ENCODE data around the gene UXS1.

UXS1 gene

DNA sequence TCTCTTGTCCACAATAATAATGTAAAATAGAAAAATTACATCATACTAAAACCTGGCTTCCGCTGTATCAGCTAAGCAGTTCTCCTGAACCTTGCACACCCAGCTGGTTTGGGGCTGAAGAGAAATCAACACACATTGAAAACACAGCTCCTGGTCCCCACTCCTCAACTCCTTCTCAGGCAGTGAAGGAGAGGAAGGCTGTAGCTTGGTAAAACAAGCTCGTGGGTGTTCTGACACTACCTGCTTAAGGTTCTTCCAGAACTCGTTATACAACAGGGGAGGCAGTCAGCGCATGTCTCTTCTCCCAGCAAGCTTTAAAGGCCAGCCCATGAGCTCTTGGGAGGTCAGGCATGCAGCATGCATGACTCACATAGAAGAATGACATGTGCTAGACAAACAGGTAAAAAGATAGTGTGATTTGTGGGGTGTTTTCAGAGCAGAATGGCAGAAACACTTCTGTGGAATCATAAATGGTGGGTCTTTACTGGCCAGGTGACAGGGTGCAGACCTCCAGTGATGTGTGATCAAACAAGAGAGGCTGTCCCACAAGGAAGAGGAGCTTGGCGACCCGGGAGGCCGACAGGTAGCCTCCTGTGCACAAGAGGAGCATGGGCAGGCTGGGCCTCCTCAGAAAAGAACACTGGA is 69.1 kb downstream of the UXS1 start:
- no peaks in the 10 kb centered on the region for H3K27me3 ChIP-seq (ENCODE audit: control insufficient read depth, insufficient read depth, low read length)
- no peak overlapping the region for H3K4me3 ChIP-seq (ENCODE audit: low read length)
- DNase-seq (ENCODE audit: low read depth, low spot score) = no peak
- H3K4me1 ChIP-seq (ENCODE audit: control insufficient read depth, insufficient read depth, low read length) = peaks cover under 1% of the 10 kb centered on the region; the same call in 1 of the 2 replicates
- H3K36me3 ChIP-seq (ENCODE audit: control insufficient read depth, insufficient read depth, low read length) = peaks cover 9% of the 10 kb centered on the region; the same call in 1 of the 2 replicates
- H3K9me3 ChIP-seq (ENCODE audit: control insufficient read depth, insufficient read depth, low read length) = no peaks in the 10 kb centered on the region
- H3K27ac ChIP-seq (ENCODE audit: low read length) = no peak overlapping the region
- WGBS (ENCODE audit: insufficient coverage, insufficient read length) = no CpG with 5 or more reads among the region's 7 CpGs

DNA sequence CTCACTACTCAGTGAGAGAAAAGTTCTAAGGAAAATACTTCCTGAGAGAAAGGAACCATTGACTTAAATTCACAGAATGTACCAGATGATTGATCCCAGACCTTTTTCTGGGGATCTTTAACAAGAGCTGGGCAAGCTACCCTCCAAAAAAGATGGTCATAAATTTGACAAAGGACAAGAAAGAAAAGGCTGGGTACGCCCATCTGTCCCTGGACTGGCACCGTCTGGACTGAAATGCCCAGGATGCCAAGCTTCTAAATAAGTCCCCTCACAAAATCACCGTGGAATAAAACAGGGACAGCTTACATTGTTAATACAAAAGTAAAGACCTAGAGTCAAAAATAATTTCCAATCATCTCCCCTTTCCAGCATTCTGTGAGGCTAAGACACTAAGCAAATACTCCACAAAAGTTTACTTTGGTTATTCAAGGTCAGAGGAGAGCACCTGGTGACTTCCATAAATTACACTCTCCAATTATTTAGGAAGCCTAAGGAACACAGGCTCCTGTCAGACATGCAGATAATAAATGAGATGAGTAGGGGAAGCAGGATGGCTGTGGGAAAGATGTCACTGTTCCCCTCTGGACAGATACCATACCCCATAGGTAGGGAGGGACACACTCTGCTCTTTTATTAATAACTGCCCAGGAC is 69.9 kb downstream of the UXS1 start:
- DNase-seq (ENCODE audit: low read depth, low spot score) = no peak
- H3K4me1 ChIP-seq (ENCODE audit: control insufficient read depth, insufficient read depth, low read length) = 0 out of 2 replicates have a peak, but pooled peaks cover 1% of the 10 kb centered on the region
- no peak overlapping the region for H3K4me3 ChIP-seq (ENCODE audit: low read length)
- no peak overlapping the region for H3K27ac ChIP-seq (ENCODE audit: low read length)
- no peaks in the 10 kb centered on the region for H3K27me3 ChIP-seq (ENCODE audit: control insufficient read depth, insufficient read depth, low read length)
- no peaks in the 10 kb centered on the region for H3K9me3 ChIP-seq (ENCODE audit: control insufficient read depth, insufficient read depth, low read length)
- no CpG with 5 or more reads among the region's 3 CpGs for WGBS (ENCODE audit: insufficient coverage, insufficient read length)
- H3K36me3 ChIP-seq (ENCODE audit: control insufficient read depth, insufficient read depth, low read length) = peaks cover 9% of the 10 kb centered on the region; the same call in 1 of the 2 replicates

DNA sequence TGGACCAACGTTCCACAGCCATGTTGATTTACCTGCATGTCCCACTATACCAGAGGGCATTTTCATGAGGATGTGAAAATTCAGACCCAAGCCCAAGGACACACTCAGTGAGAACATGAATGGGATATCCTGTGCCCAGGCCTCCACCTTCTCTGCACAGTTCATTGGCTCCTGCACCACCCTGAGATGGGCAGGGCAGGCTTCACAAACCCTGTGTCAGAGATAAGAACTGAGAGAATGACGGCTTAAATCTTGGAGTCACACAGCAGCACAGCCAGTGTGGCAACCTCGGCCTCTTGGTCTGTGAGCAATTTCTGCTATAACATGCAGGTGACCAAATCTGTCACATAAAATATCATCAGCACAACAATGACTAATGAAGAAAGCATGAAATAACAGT is 71.9 kb downstream of the UXS1 start:
- no CpG with 5 or more reads among the region's 3 CpGs for WGBS (ENCODE audit: insufficient coverage, insufficient read length)
- H3K36me3 ChIP-seq (ENCODE audit: control insufficient read depth, insufficient read depth, low read length) = peaks cover 6% of the 10 kb centered on the region; the same call in 1 of the 2 replicates

DNA sequence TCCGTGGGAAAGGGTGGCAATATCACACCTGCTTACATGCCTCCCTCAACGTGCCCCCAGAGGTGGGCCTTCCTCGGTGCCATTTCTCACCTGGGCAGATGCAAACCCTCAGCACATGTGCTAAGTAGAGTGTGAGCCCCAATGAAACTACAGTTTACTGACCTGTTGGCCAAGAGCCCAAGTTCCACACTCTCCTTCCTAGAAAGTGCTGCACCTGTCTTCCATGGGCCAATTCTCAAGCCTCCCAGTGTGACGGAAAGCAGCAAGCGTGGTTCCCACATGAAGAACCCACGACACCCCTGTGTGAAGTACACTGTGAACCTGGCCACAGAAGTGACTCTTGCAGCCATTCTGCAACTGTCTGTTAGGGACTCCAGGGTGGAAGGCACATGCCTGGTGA is 73.7 kb downstream of the UXS1 start:
- Histone ChIP-seq H3K9me3 (ENCODE audit: control insufficient read depth, insufficient read depth, low read length) (no peaks in the 10 kb centered on the region), H3K36me3 (ENCODE audit: control insufficient read depth, insufficient read depth, low read length) (peaks cover 6% of the 10 kb centered on the region; the same call in 1 of the 2 replicates), H3K27ac (ENCODE audit: low read length) (no peak overlapping the region), H3K27me3 (ENCODE audit: control insufficient read depth, insufficient read depth, low read length) (no peaks in the 10 kb centered on the region), H3K4me3 (ENCODE audit: low read length) (no peak overlapping the region), H3K4me1 (ENCODE audit: control insufficient read depth, insufficient read depth, low read length) (peaks cover 7% of the 10 kb centered on the region)
- no peak for DNase-seq (ENCODE audit: low read depth, low spot score)
- WGBS (ENCODE audit: insufficient coverage, insufficient read length) = no CpG with 5 or more reads among the region's 6 CpGs

More for the DNA sequence above, 71.9 kb downstream of the UXS1 start:
- no peak overlapping the region for H3K4me3 ChIP-seq (ENCODE audit: low read length)
- H3K4me1 ChIP-seq (ENCODE audit: control insufficient read depth, insufficient read depth, low read length) = peaks cover 7% of the 10 kb centered on the region
- DNase-seq (ENCODE audit: low read depth, low spot score) = no peak
- H3K27ac ChIP-seq (ENCODE audit: low read length) = no peak overlapping the region
- H3K9me3 ChIP-seq (ENCODE audit: control insufficient read depth, insufficient read depth, low read length) = no peaks in the 10 kb centered on the region
- H3K27me3 ChIP-seq (ENCODE audit: control insufficient read depth, insufficient read depth, low read length) = no peaks in the 10 kb centered on the region

DNA sequence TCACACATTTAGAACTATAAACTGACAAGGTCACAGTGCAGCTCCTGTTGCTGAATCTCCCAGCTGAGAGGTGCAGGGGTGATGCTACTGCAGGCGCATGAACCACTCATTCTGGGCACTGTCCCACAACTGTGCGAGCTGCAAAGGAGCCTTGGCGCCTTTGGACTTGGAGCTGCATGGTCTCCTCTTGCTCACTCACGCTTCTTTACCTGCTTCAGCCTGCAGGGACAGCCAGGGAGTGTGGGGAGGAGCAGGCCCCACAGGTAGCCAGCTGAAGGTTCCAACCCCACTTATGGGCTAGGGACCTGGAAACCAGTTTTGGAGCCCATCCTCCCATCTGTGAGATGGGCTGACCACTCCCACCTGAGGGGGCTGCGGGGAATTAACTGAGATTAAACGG is 75.0 kb downstream of the UXS1 start:
- Histone ChIP-seq H3K4me3 (ENCODE audit: low read length) (no peak overlapping the region), H3K36me3 (ENCODE audit: control insufficient read depth, insufficient read depth, low read length) (peaks cover 6% of the 10 kb centered on the region; the same call in 1 of the 2 replicates)
- no CpG with 5 or more reads among the region's 6 CpGs for WGBS (ENCODE audit: insufficient coverage, insufficient read length)

DNA sequence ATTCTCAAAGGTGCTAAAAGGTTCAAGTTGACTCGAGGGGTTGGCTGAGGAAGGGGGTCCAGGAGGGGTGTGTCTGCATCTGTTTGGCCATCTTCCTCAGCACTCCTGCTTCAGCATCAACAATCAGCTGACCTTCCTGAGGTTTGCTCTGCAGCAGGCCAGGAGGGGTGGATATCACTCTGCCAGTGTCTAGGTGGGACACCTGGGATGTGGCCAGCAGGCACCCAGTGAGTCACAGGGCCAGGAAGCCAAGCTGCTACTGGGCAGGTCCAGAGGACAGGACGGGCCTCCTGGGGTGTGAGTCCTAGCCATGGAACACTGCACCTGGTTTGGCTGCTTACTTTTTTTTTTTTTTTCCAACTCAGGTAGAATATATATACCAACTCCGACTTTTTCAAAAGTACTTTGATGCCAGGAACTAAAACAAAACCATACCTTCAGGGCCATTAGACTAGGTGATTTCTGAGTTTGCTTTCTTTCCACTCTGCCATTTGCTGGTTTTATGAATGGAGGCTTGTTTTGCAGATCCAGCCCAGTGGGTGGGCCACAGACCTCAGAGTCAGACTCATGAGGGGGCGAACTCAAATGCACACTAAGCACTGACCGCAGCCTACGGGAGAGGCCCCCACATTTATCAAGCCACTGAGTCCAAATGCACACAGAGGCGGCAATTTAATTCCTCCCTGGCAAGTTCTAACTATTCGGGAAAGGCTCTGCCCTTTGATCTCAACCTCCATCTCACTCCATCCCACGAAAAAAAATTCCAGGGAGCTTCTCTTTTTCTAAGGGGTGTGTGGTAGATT is 76.0 kb downstream of the UXS1 start:
- H3K4me3 ChIP-seq (ENCODE audit: low read length) = no peak overlapping the region
- no peak overlapping the region for H3K27ac ChIP-seq (ENCODE audit: low read length)
- DNase-seq (ENCODE audit: low read depth, low spot score) = no peak
- H3K4me1 ChIP-seq (ENCODE audit: control insufficient read depth, insufficient read depth, low read length) = peaks cover 7% of the 10 kb centered on the region
- no peaks in the 10 kb centered on the region for H3K9me3 ChIP-seq (ENCODE audit: control insufficient read depth, insufficient read depth, low read length)
- no peaks in the 10 kb centered on the region for H3K27me3 ChIP-seq (ENCODE audit: control insufficient read depth, insufficient read depth, low read length)
- peaks cover 6% of the 10 kb centered on the region; the same call in 1 of the 2 replicates for H3K36me3 ChIP-seq (ENCODE audit: control insufficient read depth, insufficient read depth, low read length)
- WGBS (ENCODE audit: insufficient coverage, insufficient read length) = no CpG with 5 or more reads among the region's 9 CpGs

More for the DNA sequence above, 75.0 kb downstream of the UXS1 start:
- H3K9me3 ChIP-seq (ENCODE audit: control insufficient read depth, insufficient read depth, low read length) = no peaks in the 10 kb centered on the region
- peaks cover 7% of the 10 kb centered on the region for H3K4me1 ChIP-seq (ENCODE audit: control insufficient read depth, insufficient read depth, low read length)
- no peaks in the 10 kb centered on the region for H3K27me3 ChIP-seq (ENCODE audit: control insufficient read depth, insufficient read depth, low read length)
- H3K27ac ChIP-seq (ENCODE audit: low read length) = no peak overlapping the region
- no peak for DNase-seq (ENCODE audit: low read depth, low spot score)

DNA sequence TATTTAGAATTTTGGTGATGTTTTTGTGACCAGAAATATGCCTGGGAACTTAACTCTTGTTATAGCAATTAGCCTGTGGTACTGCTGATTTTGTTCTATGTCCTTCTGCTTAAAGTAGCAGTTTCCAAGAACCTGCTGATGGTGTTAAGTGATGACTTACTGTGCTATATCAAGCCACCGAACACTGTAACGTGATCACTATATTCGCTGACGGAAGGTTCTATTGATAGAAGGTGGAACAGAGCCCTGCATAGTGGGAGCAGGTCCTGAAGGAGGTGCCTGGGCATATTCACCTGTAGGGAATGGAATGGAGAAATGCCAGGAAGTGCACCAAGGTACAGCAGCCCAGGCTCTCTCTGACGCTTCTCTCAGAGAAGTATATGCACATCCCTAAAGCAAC is 76.8 kb downstream of the UXS1 start:
- H3K27ac ChIP-seq (ENCODE audit: low read length) = no peak overlapping the region
- no peak for DNase-seq (ENCODE audit: low read depth, low spot score)
- no peaks in the 10 kb centered on the region for H3K9me3 ChIP-seq (ENCODE audit: control insufficient read depth, insufficient read depth, low read length)
- no CpG with 5 or more reads among the region's 5 CpGs for WGBS (ENCODE audit: insufficient coverage, insufficient read length)
- peaks cover 7% of the 10 kb centered on the region for H3K4me1 ChIP-seq (ENCODE audit: control insufficient read depth, insufficient read depth, low read length)
- H3K27me3 ChIP-seq (ENCODE audit: control insufficient read depth, insufficient read depth, low read length) = no peaks in the 10 kb centered on the region
- H3K4me3 ChIP-seq (ENCODE audit: low read length) = no peak overlapping the region
- peaks cover 10% of the 10 kb centered on the region; the same call in 1 of the 2 replicates for H3K36me3 ChIP-seq (ENCODE audit: control insufficient read depth, insufficient read depth, low read length)

DNA sequence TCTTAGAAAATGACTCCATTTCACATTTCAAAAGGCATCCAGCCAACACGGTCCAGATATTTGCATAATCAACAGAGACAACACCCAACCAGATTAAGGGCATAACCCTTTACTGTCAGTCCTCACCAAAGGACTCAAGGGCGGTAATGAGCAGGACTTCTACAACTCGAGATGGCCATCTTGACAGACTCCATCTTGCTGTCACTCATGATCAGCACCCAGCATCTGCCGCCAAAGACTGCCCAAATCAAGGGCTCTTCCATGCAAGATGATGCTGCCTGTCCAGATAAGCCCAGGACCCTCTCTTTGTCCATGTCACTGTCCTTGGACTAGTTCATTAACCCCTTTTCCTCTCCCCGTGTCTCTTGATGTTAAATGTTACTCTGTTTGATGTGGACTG is 77.9 kb downstream of the UXS1 start:
- H3K36me3 ChIP-seq (ENCODE audit: control insufficient read depth, insufficient read depth, low read length) = peaks cover 11% of the 10 kb centered on the region; the same call in 1 of the 2 replicates
- H3K9me3 ChIP-seq (ENCODE audit: control insufficient read depth, insufficient read depth, low read length) = no peaks in the 10 kb centered on the region
- no CpG with 5 or more reads among the region's 5 CpGs for WGBS (ENCODE audit: insufficient coverage, insufficient read length)

DNA sequence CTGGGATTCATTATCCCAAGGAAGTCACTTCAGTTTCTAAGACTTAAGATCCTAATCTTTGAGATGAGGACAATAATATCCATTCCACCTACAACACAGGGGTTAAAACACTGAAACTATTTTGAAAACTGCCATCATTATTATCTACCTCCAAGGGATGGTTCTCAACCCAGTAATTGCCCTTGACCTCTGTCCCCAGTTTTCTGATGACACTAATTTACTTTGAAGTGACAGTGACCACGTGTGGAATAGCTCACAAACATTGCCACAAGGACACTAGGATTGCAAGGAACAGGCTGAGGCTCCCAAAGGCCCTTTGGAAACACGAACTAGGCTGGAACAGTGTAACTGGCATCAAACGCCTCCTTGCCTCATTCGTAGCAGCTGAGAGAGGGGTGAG is 78.4 kb downstream of the UXS1 start:
- Histone ChIP-seq H3K27ac (ENCODE audit: low read length) (no peak overlapping the region), H3K36me3 (ENCODE audit: control insufficient read depth, insufficient read depth, low read length) (peaks cover 14% of the 10 kb centered on the region; the same call in 1 of the 2 replicates), H3K9me3 (ENCODE audit: control insufficient read depth, insufficient read depth, low read length) (no peaks in the 10 kb centered on the region), H3K4me3 (ENCODE audit: low read length) (no peak overlapping the region), H3K27me3 (ENCODE audit: control insufficient read depth, insufficient read depth, low read length) (no peaks in the 10 kb centered on the region), H3K4me1 (ENCODE audit: control insufficient read depth, insufficient read depth, low read length) (peaks cover 7% of the 10 kb centered on the region)
- DNase-seq (ENCODE audit: low read depth, low spot score) = no peak
- WGBS (ENCODE audit: insufficient coverage, insufficient read length) = no CpG with 5 or more reads among the region's 4 CpGs

More for the DNA sequence above, 77.9 kb downstream of the UXS1 start:
- H3K4me3 ChIP-seq (ENCODE audit: low read length) = no peak overlapping the region
- peaks cover 7% of the 10 kb centered on the region for H3K4me1 ChIP-seq (ENCODE audit: control insufficient read depth, insufficient read depth, low read length)
- H3K27ac ChIP-seq (ENCODE audit: low read length) = no peak overlapping the region
- H3K27me3 ChIP-seq (ENCODE audit: control insufficient read depth, insufficient read depth, low read length) = no peaks in the 10 kb centered on the region
- DNase-seq (ENCODE audit: low read depth, low spot score) = no peak

DNA sequence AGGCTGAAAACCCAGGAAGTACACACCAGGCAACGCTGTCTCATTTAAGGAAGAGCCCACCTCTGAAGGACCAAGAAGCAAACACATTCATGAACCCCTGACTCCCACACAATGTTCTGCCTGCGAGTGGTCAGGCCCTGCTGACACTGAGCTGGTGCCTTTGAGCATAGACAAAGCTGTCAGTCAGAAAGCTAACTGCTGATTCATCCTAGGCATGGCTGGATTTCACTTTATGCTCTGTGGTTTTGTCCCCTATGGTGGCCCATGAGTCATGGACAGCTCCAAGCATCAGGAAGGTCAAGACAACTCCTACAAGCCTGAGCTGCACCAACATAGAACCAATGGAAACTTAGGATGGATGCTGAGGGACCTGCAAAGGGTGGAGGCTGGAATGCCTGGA is 78.9 kb downstream of the UXS1 start:
- H3K4me3 ChIP-seq (ENCODE audit: low read length) = no peak overlapping the region
- no peaks in the 10 kb centered on the region for H3K27me3 ChIP-seq (ENCODE audit: control insufficient read depth, insufficient read depth, low read length)
- peaks cover 7% of the 10 kb centered on the region for H3K4me1 ChIP-seq (ENCODE audit: control insufficient read depth, insufficient read depth, low read length)
- no peak overlapping the region for H3K27ac ChIP-seq (ENCODE audit: low read length)
- no peak for DNase-seq (ENCODE audit: low read depth, low spot score)
- no peaks in the 10 kb centered on the region for H3K9me3 ChIP-seq (ENCODE audit: control insufficient read depth, insufficient read depth, low read length)
- H3K36me3 ChIP-seq (ENCODE audit: control insufficient read depth, insufficient read depth, low read length) = peaks cover 14% of the 10 kb centered on the region; the same call in 1 of the 2 replicates
- WGBS (ENCODE audit: insufficient coverage, insufficient read length) = no CpG with 5 or more reads among the region's 2 CpGs
